Neural cell (in vitro differentiated cells): ENCODE results near the gene TRIM14. TPM values are rescaled to one million over a fixed set of nuclear protein-coding genes. Genes with fewer than 3 reads are reported as not detected.

Experiments used
- H2AFZ ChIP-seq: fragments of 200-600, 300-800 bp; sonication (generic), shearing (Covaris generic); 2 replicates; pipeline ENCODE4 v1.6.0; 2014; ENCODE audit warnings: low read depth, mild to moderate bottlenecking, antibody characterized with exemption, low read length, moderate library complexity
- H3F3A ChIP-seq: fragments of 200-600 bp; shearing (Covaris generic); 2 replicates; pipeline ENCODE4 v1.6.1; 2016; ENCODE audit warnings: mild to moderate bottlenecking, moderate library complexity, mixed read lengths, antibody characterized with exemption, low read length; ENCODE audit not compliant: insufficient read depth, poor library complexity, severe bottlenecking
- H3K27ac ChIP-seq: fragments of 200-600, 300-800 bp; sonication (generic), shearing (Covaris generic); 2 replicates; pipeline ENCODE4 v1.5.1; 2014; ENCODE audit warnings: mild to moderate bottlenecking, low read length, moderate library complexity
- H3K27me3 ChIP-seq: fragments of 300-800, 200-600 bp; sonication (generic), shearing (Covaris generic); 2 replicates; pipeline ENCODE4 v1.6.0; 2014; ENCODE audit warnings: mild to moderate bottlenecking, low read depth, low read length, moderate library complexity; ENCODE audit not compliant: insufficient read depth
- H3K36me3 ChIP-seq: fragments of 300-800, 200-600 bp; sonication (generic), shearing (Covaris generic); 2 replicates; pipeline ENCODE4 v1.5.1; 2014; ENCODE audit warnings: mild to moderate bottlenecking, antibody characterized with exemption, low read length, moderate library complexity; ENCODE audit not compliant: insufficient read depth
- H3K4me2 ChIP-seq: fragments of 300-800, 200-600 bp; sonication (generic), shearing (Covaris generic); 2 replicates; pipeline ENCODE4 v1.6.0; 2014; ENCODE audit warnings: mild to moderate bottlenecking, low read length
- H3K4me3 ChIP-seq: fragments of 300-800, 200-600 bp; sonication (generic), shearing (Covaris generic); 2 replicates; pipeline ENCODE4 v1.5.1; 2014; ENCODE audit warnings: mild to moderate bottlenecking, low read length, moderate library complexity
- H3K79me2 ChIP-seq: fragments of 200-600 bp; shearing (Covaris generic); replicated peaks from 2 replicates; pipeline ENCODE4 v1.6.0; 2014; ENCODE audit warnings: mild to moderate bottlenecking, low read length, moderate library complexity; ENCODE audit not compliant: insufficient read depth
- H3K9ac ChIP-seq: fragments of 300-800, 200-600 bp; sonication (generic), shearing (Covaris generic); 2 replicates; pipeline ENCODE4 v1.6.1; 2016; ENCODE audit warnings: mild to moderate bottlenecking, low read length, mixed read lengths
- H3K9me2 ChIP-seq: fragments of 200-600 bp; shearing (Covaris generic); 2 replicates; pipeline ENCODE4 v1.6.1; 2016; ENCODE audit warnings: mild to moderate bottlenecking, low read length, mixed read lengths; ENCODE audit not compliant: insufficient read depth
- H3K9me3 ChIP-seq: fragments of 200-600, 300-800 bp; sonication (generic), shearing (Covaris generic); 2 replicates; pipeline ENCODE4 v1.6.1; 2016; ENCODE audit warnings: mild to moderate bottlenecking, mixed run types, low read length, moderate library complexity, mixed read lengths
- H4K20me1 ChIP-seq: fragments of 200-600 bp; shearing (Covaris generic); 2 replicates; pipeline ENCODE4 v1.6.1; 2016; ENCODE audit warnings: mild to moderate bottlenecking, mixed run types; ENCODE audit not compliant: insufficient read depth
- CTCF ChIP-seq: fragments of 450-650 bp; IDR thresholded peaks from 2 replicates; pipeline ENCODE4 v1.5.1; 2014; ENCODE audit warnings: antibody characterized with exemption, mild to moderate bottlenecking, moderate library complexity; ENCODE audit not compliant: poor library complexity, severe bottlenecking
- EP300 ChIP-seq: fragments of 450-650 bp; conservative IDR thresholded peaks from 2 replicates; pipeline ENCODE4 v1.6.1; 2014; ENCODE audit warnings: antibody characterized with exemption, mild to moderate bottlenecking, moderate library complexity; ENCODE audit not compliant: poor library complexity, severe bottlenecking
- EZH2 ChIP-seq: fragments of 200-600, 300-800 bp; shearing (Covaris generic), sonication (generic); IDR thresholded peaks from 2 replicates; pipeline ENCODE4 v1.6.1; 2014; ENCODE audit warnings: antibody characterized with exemption, low read length, borderline replicate concordance, mild to moderate bottlenecking; ENCODE audit not compliant: insufficient read depth, poor library complexity, severe bottlenecking
- MXI1 ChIP-seq: fragments of 450-650 bp; conservative IDR thresholded peaks from 2 replicates; pipeline ENCODE4 v1.6.1; 2014; ENCODE audit warnings: antibody characterized with exemption, mild to moderate bottlenecking; ENCODE audit not compliant: poor library complexity, severe bottlenecking
- POLR2AphosphoS5 ChIP-seq: IDR thresholded peaks from 2 replicates; pipeline ENCODE4 v1.6.1; 2012
- RAD21 ChIP-seq: fragments of 450-650 bp; conservative IDR thresholded peaks from 2 replicates; pipeline ENCODE4 v1.6.1; 2014; ENCODE audit warnings: antibody characterized with exemption, mild to moderate bottlenecking, moderate library complexity
- REST ChIP-seq: IDR thresholded peaks from 2 replicates; pipeline ENCODE4 v1.6.1; 2012; ENCODE audit warnings: borderline replicate concordance
- SMC3 ChIP-seq: fragments of 450-650 bp; conservative IDR thresholded peaks from 2 replicates; pipeline ENCODE4 v1.6.1; 2014; ENCODE audit warnings: antibody characterized with exemption, mild to moderate bottlenecking, moderate library complexity; ENCODE audit not compliant: poor library complexity
- TAF1 ChIP-seq: IDR thresholded peaks from 2 replicates; pipeline ENCODE4 v1.6.1; 2012; ENCODE audit warnings: low read depth
- polyA plus RNA-seq: library from polyadenylated mRNA; depleted of rRNA; stranded (reverse); fragments of >200 nt; gene quantifications from 2 replicates; pipeline ENCODE4 v1.2.3, GENCODE V29; 2014

The TRIM14 gene
- polyA plus RNA-seq, 1 donor from 2014 or later = not detected

GRCh38 chr9:98144631-98145030 is 25.6 kb upstream of the TRIM14 start:
- no peaks in the 10 kb centered on the region for H3K36me3 ChIP-seq
- H3K4me2 ChIP-seq = no peak overlapping the region
- no peak overlapping the region for H2AFZ ChIP-seq
- no peaks in the 10 kb centered on the region for H3K79me2 ChIP-seq
- H3F3A ChIP-seq = no peaks in the 10 kb centered on the region
- no peak overlapping the region for H3K27ac ChIP-seq
- TF ChIP-seq CTCF (no peak), TAF1 (no peak), POLR2AphosphoS5 (no peak), MXI1 (no peak), REST (no peak), EZH2 (no peak)
- no peak overlapping the region for H3K9ac ChIP-seq
- H3K27me3 ChIP-seq = no peaks in the 10 kb centered on the region
- H3K9me2 ChIP-seq = no peaks in the 10 kb centered on the region
- H3K9me3 ChIP-seq = no peaks in the 10 kb centered on the region
- no peak overlapping the region for H3K4me3 ChIP-seq
- no peaks in the 10 kb centered on the region for H4K20me1 ChIP-seq

- Histone ChIP-seq H3K4me3 (no peak overlapping the region), H3K79me2 (no peaks in the 10 kb centered on the region), H3K9me2 (no peaks in the 10 kb centered on the region), H4K20me1 (no peaks in the 10 kb centered on the region), H3K27ac (no peak overlapping the region), H3K27me3 (no peaks in the 10 kb centered on the region), H3K4me2 (no peak overlapping the region), H3K36me3 (no peaks in the 10 kb centered on the region), H3K9ac (no peak overlapping the region), H3K9me3 (no peaks in the 10 kb centered on the region), H2AFZ (no peak overlapping the region), H3F3A (no peaks in the 10 kb centered on the region)
- TF ChIP-seq EP300 = no peak
- TF ChIP-seq MXI1 = no peak
- TF ChIP-seq TAF1 = no peak
- TF ChIP-seq RAD21 = no peak
- TF ChIP-seq CTCF = no peak
- no peak for TF ChIP-seq REST
- TF ChIP-seq SMC3 = no peak
- no peak for TF ChIP-seq EZH2
Observed at GRCh38 chr9:98144076-98144475, 25.1 kb upstream of the TRIM14 start.
